B cell (primary cell): ENCODE measurements around the gene TMEM87A. TPM values are rescaled to one million over a fixed set of nuclear protein-coding genes. Genes with fewer than 3 reads are reported as not detected.

Experiments used
- ATAC-seq: fragments of 200-7000 bp; cut with Tn5 transposase; one replicate; pipeline ENCODE4 v1.10.0; 2021; ENCODE audit warnings: low read depth, mild to moderate bottlenecking, moderate number of reproducible peaks, moderate library complexity
- CTCF ChIA-PET: fragments of 350-600 bp; sonication (Branson Sonifier 250); formaldehyde crosslinking; loops from one replicate; lab custom pipeline; 2021; ENCODE audit warnings: antibody characterized with exemption, inconsistent platforms; lab: Charles Lee
- POLR2A ChIA-PET: fragments of 350-600 bp; sonication (Branson Sonifier 250); formaldehyde crosslinking; loops from one replicate; lab custom pipeline; 2021; ENCODE audit warnings: antibody characterized with exemption; lab: Charles Lee
- DNase-seq: peaks from one replicate; pipeline ENCODE4 v3.0.0; 2013
- H2AFZ ChIP-seq: 2 replicates; pipeline ENCODE4 v1.6.1; 2012; ENCODE audit warnings: mild to moderate bottlenecking, low read depth, low read length; ENCODE audit not compliant: insufficient read depth, poor library complexity, severe bottlenecking
- H3K27ac ChIP-seq, 2 donors: 1 replicate in 1 of 2; 2 replicates in 1 of 2; pipeline ENCODE4 v1.5.1; 2012 to 2013; ENCODE audit warnings: low read length in 2 of 2, mild to moderate bottlenecking in 2 of 2, moderate library complexity in 1 of 2
- H3K27me3 ChIP-seq, 4 experiments: fragments of 200-600 bp in 1 of 4; sonication (generic) in 1 of 4; replicated peaks in 1 of 4; 1 replicate in 2 of 4; 2 replicates in 2 of 4; pipeline versions ENCODE4 v1.6.1 to v1.7.0; 2013 to 2016; ENCODE audit warnings: low read length in 3 of 4, mild to moderate bottlenecking in 2 of 4, mixed read lengths in 1 of 4, moderate library complexity in 1 of 4; ENCODE audit not compliant: insufficient read depth in 4 of 4, control insufficient read depth in 3 of 4; ENCODE audit errors: control extremely low read depth in 1 of 4
- H3K36me3 ChIP-seq, 2 experiments: replicated peaks in 1 of 2; 1 replicate in 1 of 2; 2 replicates in 1 of 2; pipeline versions ENCODE4 v1.6.1 to v1.7.1; 2013; ENCODE audit warnings: low read length in 1 of 2; ENCODE audit not compliant: insufficient read depth in 2 of 2, control insufficient read depth in 1 of 2; ENCODE audit errors: control extremely low read depth in 1 of 2, extremely low read depth in 1 of 2
- H3K4me1 ChIP-seq, 2 donors: fragments of 200-600 bp in 1 of 2; sonication (generic) in 1 of 2; 1 replicate in 1 of 2; 2 replicates in 1 of 2; pipeline versions ENCODE4 v1.5.1 to v1.6.1; 2013 to 2017; ENCODE audit warnings: low read length in 2 of 2; ENCODE audit not compliant: control insufficient read depth in 2 of 2, insufficient read depth in 2 of 2
- H3K4me2 ChIP-seq: replicated peaks from 2 replicates; pipeline ENCODE3; 2012; ENCODE audit warnings: mild to moderate bottlenecking, low read depth, low read length; ENCODE audit not compliant: poor library complexity, severe bottlenecking
- H3K4me3 ChIP-seq, 5 experiments: fragments of 200-600 bp in 1 of 5; sonication (generic) in 1 of 5; 1 replicate in 3 of 5; 2 replicates in 2 of 5; pipeline versions ENCODE4 v1.5.1 to v1.7.0; 2011 to 2016; ENCODE audit warnings: low read length in 4 of 5, mild to moderate bottlenecking in 4 of 5, low read depth in 2 of 5, control low read depth in 1 of 5, moderate library complexity in 1 of 5; ENCODE audit not compliant: insufficient read depth in 1 of 5; ENCODE audit errors: control extremely low read depth in 1 of 5, extremely low read depth in 1 of 5
- H3K79me2 ChIP-seq: fragments of 200-600 bp; sonication (generic); one replicate; pipeline ENCODE4 v1.6.0; 2016; ENCODE audit warnings: low read length; ENCODE audit not compliant: control insufficient read depth, insufficient read depth
- H3K9ac ChIP-seq: fragments of 200-600 bp; sonication (generic); 2 replicates; pipeline ENCODE4 v1.6.1; 2017; ENCODE audit warnings: mild to moderate bottlenecking, low read length, moderate library complexity
- H3K9me3 ChIP-seq, 3 donors: one replicate each; pipeline versions ENCODE4 v1.6.1 to v1.7.1; 2013; ENCODE audit warnings: low read length in 2 of 3; ENCODE audit not compliant: control insufficient read depth in 2 of 3, insufficient read depth in 1 of 3; ENCODE audit errors: control extremely low read depth in 1 of 3
- H4K20me1 ChIP-seq: 2 replicates; pipeline ENCODE4 v1.6.0; 2012; ENCODE audit warnings: mild to moderate bottlenecking, low read length; ENCODE audit not compliant: insufficient read depth, control insufficient read depth, poor library complexity, severe bottlenecking
- H3K27ac Mint-ChIP-seq: one replicate; pipeline ENCODE4 v1.8.0; 2021; ENCODE audit warnings: mixed read lengths
- H3K27me3 Mint-ChIP-seq: one replicate; pipeline ENCODE4 v1.8.0; 2021; ENCODE audit warnings: mixed read lengths
- H3K4me1 Mint-ChIP-seq: one replicate; pipeline ENCODE4 v1.8.0; 2021; ENCODE audit warnings: mixed read lengths
- H3K4me3 Mint-ChIP-seq: one replicate; pipeline ENCODE4 v1.8.0; 2021; ENCODE audit warnings: mixed read lengths
- H3K9me3 Mint-ChIP-seq: one replicate; pipeline ENCODE4 v1.8.0; 2022; ENCODE audit warnings: mixed read lengths; ENCODE audit not compliant: insufficient read depth
- EZH2 ChIP-seq: IDR thresholded peaks from 2 replicates; pipeline ENCODE4 v1.6.1; 2012; ENCODE audit warnings: borderline replicate concordance, low read depth, mild to moderate bottlenecking, moderate library complexity, low read length; ENCODE audit not compliant: insufficient read depth, poor library complexity, severe bottlenecking
- WGBS: methylation state at CpG from one replicate; pipeline ENCODE4 v1.1.5; 2013; ENCODE audit warnings: missing lambda C conversion rate; ENCODE audit not compliant: insufficient coverage; 5-methylcytosine and 5-hydroxymethylcytosine counted together
- intact Hi-C: fragments of 100-400 bp; cut with micrococcal nuclease; formaldehyde crosslinking; loops from one replicate; pipeline ENCODE4 v1.10.0; 2022
- polyA plus RNA-seq: library from polyadenylated mRNA; depleted of rRNA; stranded (reverse); fragments of >200 nt; gene quantifications from 2 replicates; pipeline ENCODE4 v1.2.3, GENCODE V29; 2012
- total RNA-seq, 2 donors: library from RNA; stranded (reverse); fragments of 120-200 nt in 1 of 2; gene quantifications; 1 replicate in 1 of 2; 2 replicates in 1 of 2; pipeline versions ENCODE4 v1.2.3 to v1.2.4, GENCODE V29; 2013 to 2022
- TF ChIP-seq, protein P1 (sequence below): fragments of 200-600 bp; IDR thresholded peaks from one replicate; pipeline ENCODE4 v1.8.0; 2022; ENCODE audit warnings: antibody characterized with exemption, mild to moderate bottlenecking

Gene TMEM87A
- total and polyA plus RNA-seq, 2 donors (not counting 1 experiment from before 2014, with no cell fraction given) = 14.5 to 61.5 TPM

DNA sequence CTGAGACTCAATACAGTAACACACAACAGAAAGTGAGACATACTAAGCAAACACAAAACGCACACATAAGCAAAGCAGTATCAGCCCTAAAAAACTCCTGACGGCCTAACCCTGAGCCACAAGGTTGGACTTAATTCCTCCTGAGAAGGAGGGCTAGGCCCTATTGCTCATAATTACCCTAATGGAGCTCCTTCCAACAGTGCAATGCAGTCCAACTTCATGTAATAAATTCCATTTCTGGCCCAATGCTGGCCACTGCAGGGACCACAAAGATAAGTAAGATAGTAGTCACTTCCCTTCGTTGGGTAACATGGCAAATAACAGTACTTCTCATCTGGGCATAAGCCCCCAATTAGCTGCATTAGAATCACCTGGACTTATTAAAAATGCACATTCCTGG, 69.3 kb downstream of the TMEM87A start:
- ATAC-seq = no peak
- Mint-ChIP-seq H3K4me3 (no peak overlapping the region), H3K4me1 (peaks cover 40% of the 10 kb centered on the region), H3K27me3 (no peaks in the 10 kb centered on the region), H3K9me3 (no peaks in the 10 kb centered on the region), H3K27ac (no peak overlapping the region)
- Histone ChIP-seq H4K20me1 (peaks cover 35% of the 10 kb centered on the region), H3K27me3 (no peaks in the 10 kb centered on the region), H2AFZ (no peak overlapping the region), H3K4me1 (peaks cover 20 to 22% of the 10 kb centered on the region in 2 donors), H3K27ac (no peak overlapping the region), H3K36me3 (peaks cover 5 to 18% of the 10 kb centered on the region in 2 experiments), H3K9ac (no peak overlapping the region), H3K4me2 (no peak overlapping the region), H3K9me3 (no peaks in the 10 kb centered on the region), H3K79me2 (peaks cover 77% of the 10 kb centered on the region), H3K4me3 (no peak overlapping the region)
- 100% methylated on average over 3 of the region's 3 CpGs for WGBS
- DNase-seq = no peak
- TF ChIP-seq, protein P1, sequence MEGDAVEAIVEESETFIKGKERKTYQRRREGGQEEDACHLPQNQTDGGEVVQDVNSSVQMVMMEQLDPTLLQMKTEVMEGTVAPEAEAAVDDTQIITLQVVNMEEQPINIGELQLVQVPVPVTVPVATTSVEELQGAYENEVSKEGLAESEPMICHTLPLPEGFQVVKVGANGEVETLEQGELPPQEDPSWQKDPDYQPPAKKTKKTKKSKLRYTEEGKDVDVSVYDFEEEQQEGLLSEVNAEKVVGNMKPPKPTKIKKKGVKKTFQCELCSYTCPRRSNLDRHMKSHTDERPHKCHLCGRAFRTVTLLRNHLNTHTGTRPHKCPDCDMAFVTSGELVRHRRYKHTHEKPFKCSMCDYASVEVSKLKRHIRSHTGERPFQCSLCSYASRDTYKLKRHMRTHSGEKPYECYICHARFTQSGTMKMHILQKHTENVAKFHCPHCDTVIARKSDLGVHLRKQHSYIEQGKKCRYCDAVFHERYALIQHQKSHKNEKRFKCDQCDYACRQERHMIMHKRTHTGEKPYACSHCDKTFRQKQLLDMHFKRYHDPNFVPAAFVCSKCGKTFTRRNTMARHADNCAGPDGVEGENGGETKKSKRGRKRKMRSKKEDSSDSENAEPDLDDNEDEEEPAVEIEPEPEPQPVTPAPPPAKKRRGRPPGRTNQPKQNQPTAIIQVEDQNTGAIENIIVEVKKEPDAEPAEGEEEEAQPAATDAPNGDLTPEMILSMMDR = no peak
- no peak for TF ChIP-seq EZH2
- ChIA-PET CTCF (interaction anchor here (0.7 kb wide), 1 partner anchor 32 kb away, joined by 3 read pairs; no protein-coding TSS in a partner anchor), POLR2A (no interaction called here)
- intact Hi-C loops = no loop called here

DNA sequence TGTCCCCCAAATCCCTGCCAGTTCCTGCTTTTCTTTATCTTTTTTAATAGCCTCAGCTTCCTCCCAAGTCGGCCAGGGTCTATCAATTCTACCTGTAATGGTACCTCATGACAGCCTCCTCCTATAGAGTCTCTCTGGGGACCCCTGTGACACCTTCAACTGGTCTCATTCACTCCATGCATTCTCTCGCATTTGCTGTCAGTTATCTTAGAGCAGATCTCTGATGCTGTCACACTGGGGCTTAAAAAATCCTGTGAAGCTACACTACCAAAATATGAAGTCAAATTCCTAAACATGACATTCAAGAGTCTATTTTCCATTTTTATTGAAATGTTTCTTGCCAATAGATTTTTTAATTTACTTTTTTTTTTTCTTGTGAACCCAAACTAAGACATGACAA, 70.6 kb downstream of the TMEM87A start:
- Histone ChIP-seq H4K20me1 (peaks cover 37% of the 10 kb centered on the region), H3K36me3 (peaks cover 8 to 29% of the 10 kb centered on the region in 2 experiments), H3K4me1 (peaks cover 15 to 17% of the 10 kb centered on the region in 2 donors), H3K27me3 (no peaks in the 10 kb centered on the region), H3K9ac (no peak overlapping the region), H3K27ac (no peak overlapping the region), H3K4me2 (no peak overlapping the region), H3K9me3 (no peaks in the 10 kb centered on the region), H2AFZ (no peak overlapping the region), H3K4me3 (no peak overlapping the region), H3K79me2 (peaks cover 70% of the 10 kb centered on the region)
- POLR2A ChIA-PET = no interaction called here
- no peak overlapping the region for H3K4me3 Mint-ChIP-seq
- no peak for ATAC-seq
- 61% methylated on average over 2 of the region's 2 CpGs for WGBS
- peaks cover 36% of the 10 kb centered on the region for H3K4me1 Mint-ChIP-seq
- H3K9me3 Mint-ChIP-seq = no peaks in the 10 kb centered on the region
- TF ChIP-seq, protein P1 = no peak
- TF ChIP-seq EZH2 = no peak
- intact Hi-C loops = no loop called here
- no peak for DNase-seq
- H3K27me3 Mint-ChIP-seq = no peaks in the 10 kb centered on the region
- H3K27ac Mint-ChIP-seq = no peak overlapping the region
- CTCF ChIA-PET = no interaction called here
